HG03520 (cell line): ENCODE results near the gene TNFSF11.

Experiments
- ATAC-seq: cut with Tn5 transposase; IDR thresholded peaks from one replicate; pipeline ENCODE4 v1.9.1; 2021; ENCODE audit warnings: mild to moderate bottlenecking, moderate library complexity; ENCODE audit not compliant: unreplicated experiment

The TNFSF11 gene, protein sequence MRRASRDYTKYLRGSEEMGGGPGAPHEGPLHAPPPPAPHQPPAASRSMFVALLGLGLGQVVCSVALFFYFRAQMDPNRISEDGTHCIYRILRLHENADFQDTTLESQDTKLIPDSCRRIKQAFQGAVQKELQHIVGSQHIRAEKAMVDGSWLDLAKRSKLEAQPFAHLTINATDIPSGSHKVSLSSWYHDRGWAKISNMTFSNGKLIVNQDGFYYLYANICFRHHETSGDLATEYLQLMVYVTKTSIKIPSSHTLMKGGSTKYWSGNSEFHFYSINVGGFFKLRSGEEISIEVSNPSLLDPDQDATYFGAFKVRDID

DNA sequence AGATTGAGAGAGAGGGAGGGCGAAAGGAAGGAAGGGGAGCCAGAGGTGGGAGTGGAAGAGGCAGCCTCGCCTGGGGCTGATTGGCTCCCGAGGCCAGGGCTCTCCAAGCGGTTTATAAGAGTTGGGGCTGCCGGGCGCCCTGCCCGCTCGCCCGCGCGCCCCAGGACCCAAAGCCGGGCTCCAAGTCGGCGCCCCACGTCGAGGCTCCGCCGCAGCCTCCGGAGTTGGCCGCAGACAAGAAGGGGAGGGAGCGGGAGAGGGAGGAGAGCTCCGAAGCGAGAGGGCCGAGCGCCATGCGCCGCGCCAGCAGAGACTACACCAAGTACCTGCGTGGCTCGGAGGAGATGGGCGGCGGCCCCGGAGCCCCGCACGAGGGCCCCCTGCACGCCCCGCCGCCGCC, at the start of gene TNFSF11:
TSS of gene TNFSF11 (plus strand) at position 142 of the 400 bp plus-strand sequence. CDS start at position 294, 152 bp downstream.
- peak; percentile 34 for ATAC-seq

DNA sequence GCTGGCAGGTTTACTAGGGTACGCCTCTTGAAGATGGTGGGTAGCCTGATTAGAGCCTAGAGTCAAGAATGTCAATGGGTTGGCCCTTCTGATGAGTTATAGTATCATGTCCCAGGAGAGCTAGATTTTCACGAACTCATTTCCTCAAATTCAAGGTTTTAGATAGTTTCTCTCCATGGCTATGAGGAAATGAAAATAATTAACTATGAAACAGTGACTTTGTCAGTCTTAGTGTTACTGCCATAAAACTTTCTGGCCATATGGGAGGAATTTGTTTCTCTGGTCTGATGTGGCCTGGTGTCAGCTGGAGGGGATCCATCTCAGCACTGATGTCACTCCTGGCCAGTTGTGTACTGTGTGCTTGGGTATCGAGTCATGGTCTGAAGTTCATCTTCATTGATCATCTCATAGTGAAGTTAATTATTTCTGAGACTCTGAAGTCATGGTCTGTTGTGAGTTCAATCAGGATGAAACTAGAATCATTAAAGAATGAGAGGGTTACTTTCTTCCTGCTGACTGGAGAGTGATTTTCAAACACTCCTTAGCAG, 49.4 kb upstream of the TNFSF11 start:
- no peak for ATAC-seq

DNA sequence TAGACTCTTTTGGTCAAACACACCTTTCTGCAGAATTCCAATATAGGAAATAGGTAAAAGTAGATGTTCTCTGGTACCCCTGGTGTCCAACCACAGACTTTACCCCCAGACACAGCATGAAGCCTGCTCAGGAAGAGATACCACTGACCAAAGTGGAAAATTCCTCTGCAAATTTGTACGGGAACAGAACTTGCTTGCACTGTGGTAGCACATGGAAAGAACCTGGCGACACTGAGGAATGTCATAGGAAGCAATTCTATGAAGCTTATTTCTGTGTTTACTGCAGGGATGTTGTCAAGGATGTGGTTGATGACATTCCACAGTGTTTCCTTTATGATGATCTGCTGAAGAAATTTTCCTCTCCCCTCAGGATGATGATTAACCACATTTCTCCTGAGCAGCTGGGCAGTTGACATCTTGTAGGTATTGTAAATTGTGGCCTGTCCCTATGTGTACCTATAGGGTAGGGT, 48.9 kb upstream of the TNFSF11 start:
- no peak for ATAC-seq

DNA sequence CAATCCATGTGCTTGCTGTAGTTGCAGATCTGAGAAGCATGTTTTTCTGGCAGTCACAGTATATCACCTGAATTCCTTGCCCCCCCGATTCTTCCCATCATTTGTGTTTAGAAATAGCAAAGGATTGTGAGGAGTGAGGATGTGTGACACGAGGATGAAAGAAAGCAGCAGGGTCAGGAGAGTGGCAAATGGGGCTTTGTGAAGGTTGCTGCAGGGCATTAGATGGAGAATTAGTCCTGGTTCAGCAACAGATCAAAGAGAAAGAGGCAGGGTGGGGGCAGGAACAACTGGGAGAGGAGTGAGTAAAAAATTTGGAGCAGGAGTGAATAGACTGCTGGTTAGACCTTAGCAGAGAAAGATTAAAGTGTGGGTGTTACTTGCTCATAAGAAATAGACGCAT, 47.7 kb upstream of the TNFSF11 start:
- no peak for ATAC-seq

DNA sequence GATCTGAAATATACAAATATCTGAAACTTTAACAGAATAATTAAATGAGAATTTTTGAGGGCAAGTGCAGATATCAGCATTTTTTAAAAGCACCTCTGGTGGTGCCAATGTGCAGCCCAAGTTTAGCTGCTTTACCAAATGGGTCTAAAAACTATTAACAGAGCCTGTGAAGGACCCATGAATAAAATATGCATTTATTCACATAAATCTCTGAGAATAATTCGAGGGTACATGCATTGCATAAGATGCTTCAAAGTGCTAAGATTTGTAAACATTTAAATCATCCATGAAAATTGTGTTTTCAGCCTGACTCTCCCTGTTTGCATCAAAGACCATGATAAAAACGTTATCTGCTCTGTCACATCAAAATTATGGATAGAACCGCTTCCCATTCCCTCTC, 47.1 kb upstream of the TNFSF11 start:
- ATAC-seq = no peak

DNA sequence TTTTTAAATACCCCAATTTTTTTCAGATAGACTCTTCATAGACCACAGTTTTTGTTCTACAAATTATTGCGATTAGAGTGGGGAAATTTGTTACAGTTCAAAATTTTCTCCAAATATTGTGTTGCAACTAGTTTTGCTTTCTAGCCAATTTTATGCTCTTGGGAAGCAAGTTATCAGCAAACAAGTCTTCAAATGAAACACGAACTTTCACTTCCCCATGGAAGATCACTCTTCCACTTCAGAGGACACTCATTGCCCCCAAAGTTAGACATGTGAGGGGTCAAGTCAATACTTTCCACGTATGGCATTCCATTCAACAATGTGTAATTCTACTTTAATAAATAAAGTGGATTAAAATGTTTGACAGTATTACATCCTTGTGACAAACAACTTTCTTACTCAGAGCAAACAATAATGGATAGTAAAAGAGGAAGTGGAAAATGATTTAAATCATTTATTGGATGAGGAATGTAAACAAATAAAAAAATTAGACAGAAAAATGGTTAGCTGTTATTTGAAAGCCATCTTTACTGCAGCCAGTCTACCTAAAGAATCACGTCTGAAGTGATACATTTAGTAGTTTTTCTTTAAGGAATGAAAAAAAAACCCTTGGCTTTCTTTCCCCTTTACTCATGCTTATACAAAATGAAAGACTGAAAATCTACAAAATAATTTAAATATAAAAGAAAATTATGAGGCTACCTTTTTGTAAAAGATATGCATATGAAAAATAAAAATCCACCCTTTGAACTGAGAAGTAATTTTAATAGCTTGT, 41.2 kb upstream of the TNFSF11 start:
- ATAC-seq = no peak

DNA sequence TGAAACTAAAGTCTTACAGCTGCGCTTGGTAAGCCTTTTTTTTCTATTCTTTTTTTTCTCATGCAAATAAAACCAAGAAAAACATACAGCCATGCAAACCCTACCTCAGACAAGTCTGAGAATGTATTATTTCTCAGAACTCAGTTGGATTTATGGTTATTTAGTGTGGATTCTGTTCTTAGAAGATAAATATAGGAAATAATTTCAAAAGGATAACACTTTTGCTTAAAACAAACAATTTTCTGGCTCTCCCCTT, 40.7 kb upstream of the TNFSF11 start:
- no peak for ATAC-seq

DNA sequence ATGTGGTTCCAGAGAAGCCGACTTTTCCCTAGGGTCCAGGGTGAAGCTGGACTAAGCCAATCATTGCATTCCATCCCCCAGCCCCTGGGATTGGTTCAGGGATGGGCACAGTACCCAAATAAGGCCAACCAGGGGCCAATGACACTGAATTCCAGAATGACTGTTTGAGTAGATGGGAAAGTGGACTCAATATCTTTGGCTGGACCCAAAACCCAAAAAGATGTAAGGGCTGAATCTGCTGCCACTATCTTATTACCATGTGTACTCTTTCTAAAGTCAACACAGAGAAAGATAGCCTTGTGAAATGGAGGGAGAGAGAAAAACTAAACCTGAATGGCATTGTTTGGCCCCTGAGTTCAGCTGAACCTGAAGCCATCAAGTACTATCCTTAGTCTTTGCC, 39.2 kb upstream of the TNFSF11 start:
- ATAC-seq = no peak

DNA sequence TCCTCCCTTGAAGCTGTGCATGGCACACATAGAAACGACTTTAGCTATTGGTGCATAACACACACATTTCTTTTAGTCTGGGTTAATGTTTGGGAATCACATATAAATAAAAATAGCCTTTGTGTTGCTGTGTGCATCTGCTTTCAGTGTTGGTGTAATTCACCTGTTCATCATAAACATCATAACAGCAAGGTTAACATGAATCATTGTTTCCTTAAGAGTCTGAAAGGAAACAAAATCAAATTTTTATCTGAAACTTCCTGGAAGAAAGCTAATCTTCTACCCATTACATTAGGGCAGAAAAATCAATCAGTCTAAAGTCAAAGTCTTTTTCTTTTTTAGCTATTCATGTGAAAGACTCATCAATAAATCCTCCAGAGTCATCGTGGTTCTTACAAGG, 35.0 kb upstream of the TNFSF11 start:
- no peak for ATAC-seq

DNA sequence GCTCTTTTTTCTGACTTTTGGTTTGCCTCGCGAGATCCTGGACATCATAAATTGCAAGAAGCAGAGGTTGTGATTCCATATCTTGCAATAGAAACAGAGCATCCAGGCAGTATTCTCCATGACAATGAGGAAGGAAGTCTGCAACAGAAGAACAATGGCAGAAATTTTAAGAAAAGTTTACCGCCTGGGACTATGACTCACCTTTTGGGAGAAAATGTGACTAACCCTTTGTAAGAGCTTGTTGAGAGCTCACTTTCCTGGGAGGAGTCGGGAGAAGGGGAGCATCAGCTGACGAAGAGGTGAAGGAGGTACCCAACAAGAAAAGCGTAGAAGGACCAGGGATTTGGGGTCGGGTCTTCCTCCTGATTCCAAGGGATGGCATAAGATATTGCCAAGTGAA, 34.3 kb upstream of the TNFSF11 start:
- no peak for ATAC-seq

DNA sequence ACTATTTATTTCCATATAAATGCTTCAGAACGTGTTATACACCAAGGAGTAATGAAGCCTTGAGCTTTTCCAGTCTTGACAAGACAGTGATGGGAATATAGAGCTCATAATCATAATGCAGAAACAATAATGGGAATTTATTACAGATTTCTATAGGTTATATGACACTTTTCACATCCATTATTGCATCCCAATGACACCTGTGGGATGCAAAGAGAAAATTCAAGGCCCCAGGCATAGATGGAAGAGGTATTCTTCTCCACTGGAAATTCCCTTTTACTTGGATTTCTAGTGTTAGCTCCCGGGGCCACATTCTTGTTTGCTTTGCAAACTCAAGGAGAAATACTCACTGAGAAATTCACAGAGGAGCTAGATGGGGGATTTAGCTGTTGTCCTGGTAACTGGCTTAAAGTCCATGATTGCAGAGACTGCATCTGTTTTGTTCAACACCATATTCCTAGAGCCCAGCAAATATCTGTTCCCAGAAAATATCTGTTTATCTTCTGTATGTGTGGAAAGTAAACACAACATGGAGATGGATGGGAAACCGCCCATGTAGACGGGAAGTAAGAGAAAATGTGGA, 30.6 kb upstream of the TNFSF11 start:
- no peak for ATAC-seq

DNA sequence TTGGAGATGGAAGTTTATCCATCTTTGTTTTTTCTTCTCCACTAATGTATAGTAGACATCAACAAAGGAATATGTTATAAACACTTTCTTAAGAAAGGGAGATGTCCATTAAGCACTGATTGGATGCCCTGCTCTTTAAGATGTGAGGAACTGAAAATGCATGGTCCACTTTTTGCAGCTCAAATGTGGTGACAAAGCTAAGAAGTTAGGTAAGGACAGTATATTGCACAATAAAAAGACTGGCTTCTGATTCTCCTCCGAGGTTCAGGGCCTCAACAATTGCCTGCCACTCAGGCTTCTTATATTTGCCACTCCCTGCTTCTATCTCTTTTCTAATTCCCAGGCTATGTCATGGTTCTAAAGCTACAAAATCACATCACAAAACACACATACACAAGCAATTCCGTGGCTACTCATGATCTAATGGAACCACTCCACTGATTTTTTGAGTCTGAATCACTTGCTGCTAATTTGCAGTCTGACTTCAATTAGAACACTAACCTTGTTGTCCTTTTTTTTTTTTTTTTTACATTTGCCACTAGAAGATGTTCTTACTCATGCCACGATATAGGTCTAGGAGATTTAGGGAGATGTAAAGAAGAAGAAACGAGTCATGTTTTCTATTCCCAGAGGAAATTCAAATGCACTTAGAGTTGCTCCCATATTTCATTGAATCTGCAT, 29.6 kb upstream of the TNFSF11 start:
- ATAC-seq = no peak

DNA sequence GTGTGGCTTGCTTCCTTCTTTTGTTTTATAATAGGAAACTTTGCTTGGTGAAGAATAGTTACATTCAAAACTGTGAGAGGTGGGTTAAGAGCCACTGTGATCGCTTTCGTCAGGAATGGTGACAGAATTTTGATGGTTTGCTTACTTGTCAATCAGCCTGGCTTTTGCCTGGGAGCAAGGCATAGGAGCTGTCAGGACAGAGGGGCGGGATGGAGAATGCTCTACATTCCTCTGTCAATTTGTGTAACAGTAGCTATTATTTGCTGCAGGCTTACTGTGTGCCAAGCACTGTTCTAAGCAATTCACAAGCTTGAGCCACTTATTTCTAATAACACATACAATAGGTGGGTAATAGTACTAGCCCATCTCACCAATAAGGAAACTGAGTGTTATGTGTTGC, 28.1 kb upstream of the TNFSF11 start:
- ATAC-seq = no peak

DNA sequence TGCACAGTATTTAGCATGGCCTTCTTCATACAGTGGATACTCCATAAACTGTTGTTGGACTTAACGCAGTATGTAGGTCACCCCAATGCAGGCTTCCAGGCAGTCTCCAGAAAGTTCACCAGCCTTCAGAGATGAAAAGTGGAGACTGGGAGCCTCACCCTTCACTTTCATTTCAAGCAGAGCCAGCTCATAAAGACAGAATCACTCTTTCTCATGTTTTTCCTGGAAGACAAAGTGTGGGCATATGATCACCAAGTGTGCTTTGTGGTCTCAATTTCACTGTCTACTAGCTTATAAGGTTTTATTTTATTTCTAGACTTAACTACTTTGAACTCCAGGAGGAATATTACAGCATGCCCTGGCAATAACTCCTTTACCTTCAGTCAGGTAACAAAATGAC, 26.3 kb upstream of the TNFSF11 start:
- ATAC-seq = no peak

DNA sequence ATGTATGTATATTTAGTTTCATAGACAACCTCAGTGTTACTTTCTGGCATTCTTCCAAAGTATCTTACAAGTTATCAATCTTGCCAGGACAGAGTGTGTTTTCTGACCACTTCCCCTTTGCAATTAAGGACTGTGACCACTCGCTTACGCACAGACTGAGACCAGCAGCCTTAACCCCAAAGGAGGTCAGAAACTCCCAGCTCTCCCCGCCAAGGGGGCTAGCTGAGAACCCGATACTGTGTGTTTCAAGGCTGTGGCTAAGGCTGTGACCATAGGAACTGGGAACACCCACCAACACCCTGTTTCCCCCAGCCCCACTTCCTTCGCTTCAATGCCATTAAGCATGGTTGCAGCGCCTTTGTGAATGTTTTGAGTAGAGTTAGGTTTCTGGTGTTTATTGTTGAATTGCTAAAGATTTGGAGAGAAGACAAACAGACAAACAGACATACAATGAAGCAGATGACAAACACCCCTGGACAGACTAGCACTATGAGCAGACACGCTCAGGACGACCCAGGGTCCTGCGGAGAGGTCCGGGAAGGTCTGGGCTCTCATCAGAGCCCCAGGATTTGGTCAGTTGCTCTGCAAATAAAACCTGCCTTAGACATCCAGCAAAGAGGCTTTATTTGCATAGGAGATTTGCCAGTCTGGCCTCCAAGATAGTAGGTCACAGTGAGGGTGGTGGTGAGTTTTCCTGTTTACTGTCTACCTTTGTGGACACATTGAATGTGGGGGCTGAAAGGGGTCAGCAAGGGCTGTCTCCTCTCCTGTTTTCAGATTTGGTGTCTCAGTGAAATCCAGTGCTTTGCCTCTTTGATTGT, 25.0 kb upstream of the TNFSF11 start:
- peak; percentile 92 for ATAC-seq

DNA sequence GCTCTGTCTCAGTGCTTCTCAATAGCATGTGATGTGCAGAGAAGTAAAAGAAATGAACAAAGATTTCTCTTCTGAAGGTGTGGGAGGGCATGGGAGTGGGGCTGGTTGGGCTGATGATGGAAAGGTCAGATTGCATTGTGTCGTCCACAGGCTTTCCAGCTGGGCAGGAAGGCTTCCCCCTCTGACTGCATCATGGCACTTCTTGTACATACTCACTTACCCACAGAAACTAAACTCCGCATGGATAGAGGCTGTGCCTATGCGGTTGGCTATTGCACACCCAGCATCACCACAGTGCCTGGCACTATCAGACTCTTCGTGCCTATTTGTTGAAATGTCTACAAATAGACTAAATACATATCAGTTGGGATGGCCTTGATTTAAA, 24.4 kb upstream of the TNFSF11 start:
- ATAC-seq = no peak

DNA sequence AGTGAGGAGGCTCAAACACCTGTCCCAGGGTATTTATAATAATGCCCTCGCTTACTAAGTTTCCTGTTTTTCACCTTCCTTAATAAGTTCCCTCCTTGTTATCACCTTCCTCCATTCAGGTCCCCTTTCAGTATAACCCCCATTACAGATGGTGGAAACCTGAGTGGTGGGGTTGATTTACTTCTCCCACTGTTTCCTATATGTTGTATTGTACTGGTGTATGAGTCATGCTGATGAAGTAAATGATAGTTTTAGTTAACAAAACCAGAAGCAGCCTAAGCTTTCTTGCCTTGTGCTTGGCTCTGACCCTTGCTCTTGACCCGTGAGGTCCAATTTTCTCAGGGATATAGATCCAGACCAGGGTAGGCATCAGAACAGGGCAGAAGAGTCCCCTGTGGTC, 22.3 kb upstream of the TNFSF11 start:
- ATAC-seq = no peak

DNA sequence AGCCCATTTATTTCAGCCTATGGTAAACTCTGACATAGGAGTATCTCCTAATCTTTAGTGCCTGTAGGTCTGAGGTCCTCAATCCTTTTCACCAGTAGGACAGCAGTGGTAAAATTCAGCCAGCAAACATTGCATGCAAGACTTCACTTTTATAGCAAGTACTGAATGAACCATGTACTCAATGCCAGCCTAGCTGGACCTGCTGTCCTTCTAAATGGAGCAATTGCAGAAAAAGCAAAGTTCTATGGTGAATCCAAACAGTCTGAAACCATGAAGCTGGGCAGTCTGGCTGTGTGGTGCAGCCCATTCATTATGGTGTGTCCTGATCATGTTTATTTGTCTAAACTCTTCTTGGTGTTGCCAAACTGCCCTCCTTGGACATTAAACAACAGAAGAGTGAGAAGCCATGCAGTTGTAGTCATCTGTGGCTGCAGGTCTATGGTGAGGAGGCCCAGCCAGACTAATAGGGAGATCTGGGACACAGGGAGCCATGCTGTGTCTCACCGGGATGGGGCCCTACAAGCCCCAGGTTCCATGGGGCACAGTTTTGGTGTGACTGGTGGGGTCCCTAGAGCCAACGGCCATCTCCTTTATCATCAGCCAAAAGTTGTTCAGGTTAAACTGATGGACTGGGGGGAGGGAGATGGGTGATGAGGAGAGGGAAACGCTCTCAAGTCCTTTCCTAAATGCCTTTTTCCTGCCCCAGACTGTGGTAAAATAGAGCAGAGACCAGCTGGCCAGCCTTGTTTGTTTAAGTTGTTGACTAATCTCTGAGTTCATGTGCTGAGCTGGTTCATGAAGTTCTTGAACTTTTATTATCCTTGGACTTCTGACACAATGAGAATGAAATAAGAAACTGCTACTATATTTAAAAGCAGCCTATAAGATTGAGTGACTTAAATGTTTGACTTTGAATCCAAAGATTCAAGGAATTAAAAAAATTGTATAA, 20.6 kb upstream of the TNFSF11 start:
- no peak for ATAC-seq

DNA sequence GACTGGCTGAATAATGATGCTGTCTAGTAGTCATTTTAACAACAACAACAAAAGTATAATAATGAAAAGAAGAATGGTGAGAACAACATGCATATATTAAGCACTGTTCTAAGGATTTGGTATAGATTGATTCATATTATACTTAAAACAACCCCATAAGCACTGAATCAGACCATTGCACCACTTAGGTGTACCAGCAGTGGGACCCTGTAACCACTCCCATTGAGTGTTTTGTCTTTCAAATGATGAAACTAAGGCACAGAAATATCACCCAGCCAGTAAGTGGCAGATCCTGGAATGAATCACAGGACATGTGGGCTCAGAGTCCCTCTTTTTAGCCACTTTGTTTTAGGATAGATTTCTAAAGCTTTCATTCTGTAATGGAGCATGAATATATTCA, 14.9 kb upstream of the TNFSF11 start:
- no peak for ATAC-seq
